NCI-H345 treated with DMSO at 0.1 percent for 48 hours (cell line): ENCODE results near the gene GLI3.

Experiments used
- DNase-seq: peaks from one replicate; lab custom pipeline; 2025; ENCODE audit not compliant: unreplicated experiment; lab: John Stamatoyannopoulos, UW

Gene GLI3

DNA sequence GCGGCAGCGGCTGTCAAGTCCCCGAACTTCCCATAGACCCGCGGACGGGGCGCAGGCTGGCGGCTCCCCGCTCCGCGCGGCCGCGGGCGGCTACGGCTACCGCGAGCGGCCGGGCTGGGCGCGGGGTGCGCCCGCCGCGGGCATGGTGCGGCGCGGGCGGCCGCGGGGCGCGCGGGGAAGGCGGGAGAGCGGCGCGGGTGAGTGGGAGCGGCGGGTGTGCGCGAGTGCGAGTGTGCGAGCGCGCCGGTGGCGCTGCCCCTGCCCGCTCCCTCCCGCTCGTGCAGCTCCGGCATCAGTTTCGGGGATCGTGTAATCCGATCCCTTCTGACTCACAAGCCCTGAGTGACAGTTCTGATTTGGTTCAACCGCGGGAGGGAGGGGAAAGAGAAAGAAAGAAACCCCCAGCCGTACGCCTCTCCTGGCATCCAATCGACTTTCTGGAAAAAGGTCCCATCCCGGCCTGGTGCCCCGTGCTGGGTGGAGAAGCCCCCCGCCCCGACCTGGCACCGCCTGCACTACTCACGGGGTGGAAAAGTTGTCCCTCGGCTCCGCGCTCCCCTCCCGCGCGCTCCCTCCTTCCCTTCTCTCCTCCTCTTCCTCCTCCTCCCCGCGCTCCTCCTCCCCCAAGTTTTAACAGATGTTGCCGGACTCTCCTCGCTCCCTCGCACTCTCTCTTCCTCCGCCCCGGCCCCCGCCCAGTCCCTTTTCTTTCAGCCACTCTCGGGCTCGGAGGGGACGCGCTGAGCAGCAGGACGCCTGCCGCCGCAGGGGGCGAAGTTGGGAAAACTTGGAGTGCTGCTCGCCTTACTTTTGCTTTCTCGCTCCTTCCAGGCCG is at the start of gene GLI3:
Gene GLI3 (minus strand): TSS at position 234 of the 835 bp plus-strand sequence. CDS start 13,956 bp downstream, outside the sequence.
- DNase-seq, result no peak

DNA sequence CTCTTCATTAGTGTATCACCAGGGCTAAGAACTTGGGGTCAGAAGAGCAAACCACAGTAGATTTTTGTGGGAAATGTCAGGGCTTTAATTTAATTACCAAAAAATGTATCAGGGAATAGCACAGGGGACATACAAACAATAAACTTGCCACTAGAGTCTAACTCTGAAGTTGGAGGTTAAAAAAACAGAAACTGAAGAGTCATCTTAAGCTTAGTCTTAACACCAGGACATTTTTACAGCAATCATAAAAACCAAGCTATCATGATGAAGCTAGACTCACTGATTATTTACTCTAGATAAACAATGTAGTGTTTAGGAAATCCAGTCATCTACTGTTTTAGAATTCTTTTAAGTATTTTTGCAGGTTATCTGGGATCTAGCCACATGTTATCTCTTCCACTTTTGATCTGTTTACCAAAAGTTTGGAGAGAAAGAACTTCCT is 48.4 kb upstream of the GLI3 start:
- no peak for DNase-seq

DNA sequence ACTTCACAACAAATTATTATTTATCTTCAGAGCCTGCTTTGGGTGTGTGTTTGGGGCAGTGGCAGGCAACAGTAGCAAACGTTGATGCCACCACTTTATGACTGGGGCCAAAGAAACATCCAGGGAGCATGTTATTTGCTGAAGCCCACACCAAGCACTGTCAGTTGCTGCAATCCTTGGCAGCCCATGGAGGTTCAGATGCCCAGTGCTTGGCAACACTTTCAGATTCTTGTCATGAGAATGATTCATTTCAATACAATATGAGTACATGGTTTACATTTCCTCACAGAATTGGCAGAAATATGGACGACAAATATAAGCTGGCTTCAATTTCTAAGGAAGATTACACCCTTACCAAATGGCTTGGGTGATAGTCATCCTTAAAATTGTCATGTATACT is 46.5 kb upstream of the GLI3 start:
- DNase-seq, result no peak

DNA sequence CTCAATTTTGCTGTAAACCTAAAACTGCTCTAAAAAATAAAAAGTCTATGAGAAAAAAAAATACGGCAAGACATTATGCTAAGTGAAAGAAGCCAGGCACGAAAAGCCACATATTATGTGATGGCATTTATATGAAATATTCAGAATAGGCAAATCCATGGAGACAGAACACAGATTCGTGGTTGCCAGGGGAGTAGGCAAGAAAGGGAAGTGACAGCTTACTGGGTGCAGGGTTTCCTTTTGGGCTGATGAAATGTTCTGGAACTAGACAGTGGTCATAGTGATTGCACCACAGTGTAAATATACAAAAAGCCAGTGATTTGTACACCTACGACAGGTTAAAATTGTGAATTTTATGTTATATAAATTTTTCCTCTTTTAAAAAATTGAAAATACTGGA is 41.3 kb upstream of the GLI3 start:
- no peak for DNase-seq

DNA sequence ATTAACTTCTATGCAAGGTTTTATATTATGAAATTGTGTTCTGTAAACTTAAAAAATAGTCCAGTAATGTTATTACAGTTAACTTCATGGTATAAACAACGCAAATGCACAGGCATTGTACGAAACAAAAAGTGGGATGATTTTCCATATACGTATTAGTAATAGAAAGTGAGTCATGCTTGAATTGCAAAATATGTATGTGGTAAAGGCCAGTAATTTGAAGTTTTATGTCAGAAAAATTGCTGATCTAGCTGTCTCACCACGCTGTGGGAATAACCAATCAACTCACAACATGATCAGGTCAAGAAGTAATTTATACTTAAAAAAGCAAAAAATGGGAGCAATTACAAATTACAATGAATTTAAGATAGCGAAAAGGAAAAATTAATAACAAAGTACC is 37.0 kb upstream of the GLI3 start:
- no peak for DNase-seq

DNA sequence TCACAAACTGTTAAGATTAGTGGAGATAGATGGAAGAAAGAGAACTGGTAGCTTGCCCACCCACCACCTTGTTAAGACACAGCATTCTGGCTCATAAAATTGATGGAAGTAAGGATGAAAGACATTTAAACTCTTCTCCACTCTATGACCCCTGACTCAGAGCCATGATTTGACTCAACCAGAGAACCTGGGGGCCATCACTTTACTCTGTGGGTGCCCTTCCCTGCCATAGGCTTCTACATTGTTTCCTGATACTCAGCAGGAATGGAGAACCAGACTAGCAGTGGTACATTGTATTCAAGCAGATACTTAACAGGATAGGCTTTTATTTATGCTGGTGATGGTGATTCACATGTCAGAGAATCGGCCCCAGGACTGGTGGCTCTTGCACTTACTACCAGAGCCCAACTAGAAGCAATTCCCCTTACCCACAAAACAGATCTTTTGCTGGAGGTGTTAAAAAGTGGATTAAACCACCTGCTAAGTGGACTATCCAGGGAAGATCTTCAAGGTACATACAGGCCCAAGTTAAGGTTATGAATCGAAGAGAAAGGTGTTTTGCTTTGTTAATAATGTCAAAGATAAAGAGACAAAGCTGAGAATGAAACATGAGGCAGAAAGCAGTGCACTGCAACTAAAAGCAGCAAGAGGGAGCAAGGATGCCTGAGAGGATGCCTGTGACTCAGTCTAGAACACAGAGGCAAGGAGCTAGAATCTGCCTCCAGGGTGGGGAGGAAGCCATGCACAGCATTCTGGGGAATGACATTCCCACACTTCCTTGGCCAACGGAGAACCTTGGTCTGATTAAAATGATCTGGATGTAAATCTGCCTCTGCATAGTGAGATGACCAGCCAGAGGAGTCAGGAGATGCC is 36.0 kb upstream of the GLI3 start:
- no peak for DNase-seq

DNA sequence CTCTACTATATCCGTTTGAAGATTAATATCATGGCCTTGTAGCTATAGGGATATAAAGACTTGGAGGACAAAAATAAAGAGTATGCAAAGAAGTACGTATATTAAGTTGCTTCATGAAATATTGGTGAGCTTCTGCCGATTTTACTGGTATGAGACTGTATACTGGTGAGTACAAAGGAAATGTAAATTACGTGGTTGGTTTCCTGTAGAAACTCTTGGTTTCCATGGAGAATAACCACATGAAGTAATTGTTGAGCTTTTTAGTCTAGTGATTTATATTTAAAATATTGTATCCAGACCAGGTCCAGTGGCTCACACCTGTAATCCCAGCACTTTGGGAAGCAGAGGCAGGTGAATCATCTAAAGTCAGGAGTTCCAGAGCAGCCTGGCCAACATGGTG is 32.2 kb upstream of the GLI3 start:
- no peak for DNase-seq

DNA sequence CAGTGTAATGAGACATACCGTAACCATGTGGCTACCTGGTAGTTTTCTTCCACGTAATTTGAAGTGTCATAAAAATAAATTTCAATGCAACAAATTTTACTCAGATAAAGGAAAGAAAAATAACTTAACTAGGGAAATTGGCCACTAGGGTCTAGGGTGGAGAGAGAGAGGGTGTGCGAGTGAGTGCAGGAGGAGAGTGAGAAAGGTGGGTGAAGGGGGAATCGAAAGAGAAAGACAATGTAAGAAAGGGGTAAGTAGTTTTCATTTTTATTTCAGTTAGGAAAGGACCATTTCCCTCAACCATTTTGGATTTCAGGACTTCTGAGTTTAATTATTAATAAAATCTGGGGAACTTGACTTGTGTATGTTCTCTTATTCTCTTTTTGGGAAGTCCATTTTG is 27.7 kb upstream of the GLI3 start:
- no peak for DNase-seq

DNA sequence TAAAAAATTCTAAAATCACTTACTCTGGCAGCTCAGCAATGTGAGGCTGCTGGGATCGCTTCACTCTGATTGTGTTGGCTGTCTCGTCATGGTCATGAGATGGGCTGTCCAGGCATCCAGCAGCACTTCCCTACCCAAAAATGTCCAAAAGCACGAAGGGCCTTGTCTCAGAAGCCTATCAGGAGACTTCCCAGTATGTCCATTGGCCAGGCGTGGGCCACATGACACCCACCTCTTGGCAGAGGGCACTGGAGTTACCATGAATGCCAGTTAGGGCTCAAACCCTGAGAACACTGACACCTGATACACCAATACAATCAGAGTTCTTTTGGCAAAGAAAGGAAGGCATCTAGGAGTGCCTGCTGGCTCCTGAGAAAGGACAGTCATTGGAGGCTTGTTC is 27.0 kb upstream of the GLI3 start:
- DNase-seq, result no peak

DNA sequence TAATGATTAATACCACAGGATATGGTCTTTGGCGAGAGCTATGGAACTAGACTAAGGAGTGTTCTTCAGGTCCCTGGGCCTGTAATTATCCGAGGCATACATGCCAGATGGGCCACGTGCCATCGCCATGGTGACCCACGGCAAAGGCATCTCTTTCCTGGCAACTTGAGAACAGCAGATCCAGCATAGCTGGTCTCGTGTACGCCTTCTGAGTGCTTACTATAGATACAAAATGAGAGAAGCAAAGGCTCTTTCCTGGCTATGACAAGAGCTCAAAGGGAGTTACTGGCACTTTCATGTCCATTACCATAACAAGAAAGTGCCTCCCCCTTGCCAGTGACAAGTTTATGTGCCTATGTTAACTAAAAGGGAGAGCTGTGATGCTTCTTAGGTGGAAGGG is 26.0 kb upstream of the GLI3 start:
- no peak for DNase-seq

DNA sequence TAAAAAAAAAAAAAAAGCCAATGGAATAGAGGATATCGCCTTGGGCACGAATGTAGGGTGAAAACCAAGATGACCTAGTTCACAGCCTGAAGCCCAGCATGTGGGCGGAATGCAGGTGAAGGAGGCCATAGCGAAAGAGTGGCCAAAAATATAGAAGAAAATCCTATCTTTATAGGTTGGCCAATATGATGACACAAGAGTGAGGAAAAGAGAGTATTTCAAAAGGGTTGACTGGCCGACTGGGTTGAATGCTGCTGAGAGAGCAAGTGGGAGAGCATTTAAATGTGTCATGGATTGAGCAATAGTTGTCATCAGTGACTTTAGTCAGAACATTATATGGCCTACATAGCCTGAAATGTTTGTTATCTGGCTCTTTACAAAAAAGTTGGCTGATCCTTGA is 17.2 kb upstream of the GLI3 start:
- no peak for DNase-seq

DNA sequence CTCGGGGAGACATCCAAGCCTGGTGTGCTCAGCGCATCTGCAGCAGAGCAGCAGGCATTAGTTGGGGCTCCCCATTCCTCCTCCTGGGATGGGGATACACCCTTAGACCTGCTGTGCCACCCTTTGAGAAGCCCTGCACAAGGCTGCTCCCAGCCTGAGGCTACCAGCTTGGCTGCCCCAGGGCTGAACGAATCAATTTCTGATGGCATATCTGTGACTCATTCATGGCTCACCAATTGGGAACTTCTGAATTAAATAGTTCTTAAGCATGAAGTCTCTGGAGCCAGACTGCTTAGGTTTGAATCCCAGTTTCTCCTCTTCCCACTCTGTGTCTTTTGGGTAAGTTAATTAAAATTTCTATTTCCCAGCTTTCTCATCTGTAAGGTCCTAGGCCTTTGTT is 16.3 kb upstream of the GLI3 start:
- no peak for DNase-seq

DNA sequence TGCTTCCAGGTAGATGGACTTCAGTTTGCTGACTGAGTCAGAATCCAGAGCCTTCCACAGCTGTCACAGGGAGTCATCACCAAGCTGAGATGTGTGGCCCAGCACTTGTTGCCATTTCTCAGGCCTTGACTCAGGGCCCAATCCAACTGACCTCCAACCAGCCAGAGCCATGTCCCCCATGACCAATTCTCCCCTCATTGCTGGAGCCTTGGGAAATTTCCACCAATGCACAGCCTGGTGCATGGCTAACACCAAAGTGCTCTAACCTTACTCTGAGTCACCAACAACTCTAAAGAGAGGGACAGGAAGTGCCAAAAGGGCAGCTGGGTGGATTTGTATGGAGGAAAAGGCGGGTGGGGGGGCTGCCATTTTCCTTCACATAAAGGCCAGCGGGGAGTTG is 13.4 kb upstream of the GLI3 start:
- DNase-seq, result no peak

DNA sequence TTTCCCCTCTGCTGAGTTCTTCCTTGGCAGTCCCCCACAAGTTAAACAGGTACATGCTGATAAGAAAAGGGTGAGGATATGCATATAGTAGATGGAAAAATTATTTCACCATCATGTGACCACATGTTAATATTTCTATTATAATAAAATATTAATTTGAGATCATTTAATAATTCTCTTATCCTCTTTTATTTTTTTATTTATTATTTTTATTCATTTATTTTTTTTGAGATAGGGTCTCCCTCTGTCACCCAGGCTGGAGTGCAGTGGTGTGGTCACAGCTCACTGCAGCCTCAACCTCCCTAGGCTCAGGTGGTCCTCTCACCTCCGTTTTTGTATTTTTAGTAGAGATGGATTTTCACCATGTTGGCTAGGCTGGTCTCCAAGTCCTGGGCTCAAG is 11.6 kb upstream of the GLI3 start:
- DNase-seq, result no peak

DNA sequence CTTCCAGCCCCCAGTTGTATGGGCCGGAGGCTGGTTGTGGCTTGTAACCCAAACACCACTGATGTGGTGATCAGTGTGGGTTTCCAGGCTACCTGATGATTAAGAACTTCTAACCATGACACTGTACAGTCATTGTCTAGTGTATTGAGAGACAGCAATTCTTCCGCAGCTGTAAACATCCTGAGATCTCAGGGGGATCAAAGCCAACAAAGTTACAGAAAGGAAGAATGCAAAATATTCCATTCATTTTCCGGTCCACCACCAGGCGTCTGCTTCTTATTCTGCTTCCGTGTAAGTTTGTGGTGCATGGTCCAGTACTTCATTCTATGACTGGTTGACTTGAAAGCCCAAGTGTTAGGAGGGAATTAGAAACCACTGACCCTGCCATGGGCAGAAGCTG is 10.3 kb upstream of the GLI3 start:
- no peak for DNase-seq

DNA sequence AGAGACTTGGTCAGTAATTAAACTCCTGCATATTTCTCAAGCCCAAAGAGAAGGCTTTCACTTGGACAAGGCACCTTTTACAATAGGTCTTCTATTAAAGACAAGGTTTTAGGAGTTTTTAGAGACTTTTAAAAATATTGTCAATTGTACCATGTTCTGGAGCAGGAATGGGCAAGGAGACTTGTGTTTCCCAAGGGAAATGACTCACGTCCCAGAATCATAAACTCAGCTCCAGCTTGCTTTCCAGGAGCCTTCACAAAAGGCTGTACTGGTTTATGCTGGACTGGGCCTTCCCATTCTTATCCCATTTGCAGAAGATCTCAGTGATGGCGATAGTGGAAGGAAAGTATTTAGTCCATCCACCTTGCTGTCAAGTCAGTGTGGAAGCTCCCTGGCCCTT is 7.8 kb upstream of the GLI3 start:
- DNase-seq, result no peak

DNA sequence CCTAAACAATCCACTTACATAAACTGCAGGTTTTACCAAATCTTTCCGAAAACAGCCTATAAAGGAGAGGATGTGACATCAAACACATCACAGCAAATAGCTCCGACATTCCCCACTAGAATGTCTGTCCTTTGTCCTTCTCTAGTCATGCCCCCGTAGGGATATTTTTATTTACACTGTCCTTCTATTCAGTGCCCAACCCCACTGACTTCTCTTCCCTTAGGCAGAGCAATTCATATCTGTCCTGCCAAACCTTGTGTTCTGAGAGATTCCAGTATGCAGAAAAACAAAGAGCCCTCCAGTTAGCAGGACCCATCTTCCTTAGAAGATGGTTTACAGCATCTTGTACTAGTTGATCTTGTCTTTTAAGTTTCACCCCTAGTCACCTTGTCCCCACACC is 5.4 kb upstream of the GLI3 start:
- no peak for DNase-seq

DNA sequence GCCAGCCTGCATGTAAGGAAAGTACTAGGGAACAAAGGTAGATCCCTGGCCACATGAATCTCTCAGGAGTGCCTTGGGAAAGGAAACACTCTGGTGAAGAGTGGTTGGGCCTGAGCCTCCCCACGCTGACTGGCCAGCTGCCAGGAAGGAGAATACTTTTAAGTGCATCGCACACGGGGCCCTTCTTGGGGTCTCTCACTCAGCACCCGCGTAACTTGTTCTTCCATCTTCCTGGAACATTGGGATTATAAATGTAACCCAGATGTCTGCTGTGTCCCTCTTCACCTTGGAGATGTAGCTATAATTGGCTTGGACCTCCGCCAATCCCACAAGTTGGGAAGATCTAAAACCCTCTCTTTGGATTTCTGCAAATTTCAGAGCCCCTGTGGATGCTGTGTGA is 4.4 kb upstream of the GLI3 start:
- DNase-seq, result no peak

DNA sequence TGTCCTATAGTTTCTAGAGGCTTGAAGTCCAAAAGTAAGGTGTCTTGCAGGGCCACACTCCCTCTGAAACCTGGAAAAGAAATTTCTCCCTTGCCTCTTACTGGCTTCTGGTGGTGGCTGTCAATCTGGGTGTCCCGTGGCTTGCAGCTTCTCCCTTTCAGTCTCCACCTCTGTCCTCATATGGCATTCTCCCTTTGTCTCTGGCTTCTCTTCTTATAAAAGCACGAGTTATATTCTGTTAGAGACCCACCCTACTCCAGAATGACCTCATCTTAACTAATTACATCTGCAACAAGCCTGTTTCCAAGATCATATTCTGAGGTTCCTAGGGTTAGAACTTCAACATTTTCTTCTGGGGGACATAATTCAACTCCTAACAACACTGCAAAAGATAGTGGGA is 3.4 kb upstream of the GLI3 start:
- DNase-seq, result no peak

DNA sequence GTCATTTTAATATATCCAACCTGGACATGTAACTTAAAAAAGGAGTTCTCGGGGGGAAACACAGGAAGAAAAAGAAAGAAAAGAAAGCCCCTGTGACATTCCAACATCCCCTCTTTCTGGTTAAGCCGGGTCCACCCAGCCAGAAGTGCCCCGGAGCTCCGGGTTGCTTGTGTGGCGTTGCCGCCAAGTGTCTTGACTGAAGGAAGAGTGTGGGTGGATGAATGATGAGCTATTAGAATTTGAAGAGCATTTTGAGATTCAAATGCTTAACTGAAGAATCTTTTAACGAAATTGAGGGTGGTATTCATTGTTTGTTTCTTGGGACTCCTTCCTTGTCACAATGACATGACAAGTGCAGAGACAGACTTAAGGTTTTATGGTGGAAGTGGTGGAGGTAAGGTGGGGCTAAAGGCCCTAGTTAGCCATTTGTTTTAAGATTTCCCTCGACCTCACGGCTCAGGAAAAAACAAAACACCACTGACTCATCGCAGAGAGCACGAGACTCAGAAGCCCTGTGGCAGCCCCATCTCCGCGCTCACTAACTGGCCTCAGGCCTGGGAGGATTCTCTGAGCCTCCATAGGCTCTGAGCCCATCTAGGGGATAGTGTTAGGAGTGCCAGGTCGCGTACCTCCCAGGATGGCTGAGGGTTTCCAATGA is 1.8 kb upstream of the GLI3 start:
- DNase-seq, result no peak

DNA sequence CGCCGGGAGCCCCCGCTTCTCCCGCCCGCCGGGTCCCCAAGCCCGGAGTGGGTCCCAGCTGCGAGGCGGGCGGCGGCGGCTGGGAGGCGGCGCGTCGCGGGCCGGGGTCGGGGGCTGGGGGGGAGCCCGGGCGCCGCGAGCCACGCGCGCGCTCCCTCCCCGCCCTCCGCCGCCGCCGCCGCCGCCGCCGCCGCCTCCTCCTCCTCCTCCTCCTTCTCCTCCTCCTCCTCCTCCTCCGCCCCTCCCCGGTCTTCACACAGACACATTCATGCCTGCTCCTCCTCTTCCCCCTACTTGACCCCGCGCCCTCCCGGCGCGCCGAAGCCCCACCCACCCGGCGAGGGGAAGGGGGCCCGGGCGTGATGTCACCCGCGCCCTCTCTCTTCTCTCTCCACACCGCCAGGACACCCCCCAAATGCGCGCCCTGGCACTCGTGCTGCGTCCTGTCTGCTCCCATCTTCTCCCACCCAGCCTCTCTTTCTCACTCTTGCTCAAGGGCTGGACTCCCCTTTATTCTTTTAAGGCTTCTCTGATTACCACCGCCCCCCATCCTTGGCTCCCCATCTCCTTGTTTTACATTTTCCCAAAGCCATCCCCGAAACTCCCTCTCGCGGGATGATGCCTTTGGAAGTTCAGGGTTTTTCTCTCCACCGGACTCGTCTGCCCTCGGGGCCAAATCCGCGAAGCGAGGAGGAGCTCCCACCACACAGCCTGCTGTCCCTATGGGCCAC is 967 bp upstream of the GLI3 start:
- DNase-seq, result no peak
